GM12865 (cell line): ENCODE data around the gene ATP6V0D1.

Experiments used
- DNase-seq: peaks from one replicate; pipeline ENCODE4 v3.0.0; 2010; ENCODE audit warnings: low read depth
- H3K4me3 ChIP-seq: 2 replicates; pipeline ENCODE4 v1.5.1; 2011; ENCODE audit warnings: mild to moderate bottlenecking, low read depth, low read length, control low read depth
- TF ChIP-seq, protein P1 (sequence below): IDR thresholded peaks from 2 replicates; pipeline ENCODE4 v1.5.1; 2011; ENCODE audit warnings: low read length, control low read depth, low read depth, inconsistent platforms; ENCODE audit not compliant: insufficient read depth; ENCODE audit errors: missing control alignments

ATP6V0D1 gene

DNA sequence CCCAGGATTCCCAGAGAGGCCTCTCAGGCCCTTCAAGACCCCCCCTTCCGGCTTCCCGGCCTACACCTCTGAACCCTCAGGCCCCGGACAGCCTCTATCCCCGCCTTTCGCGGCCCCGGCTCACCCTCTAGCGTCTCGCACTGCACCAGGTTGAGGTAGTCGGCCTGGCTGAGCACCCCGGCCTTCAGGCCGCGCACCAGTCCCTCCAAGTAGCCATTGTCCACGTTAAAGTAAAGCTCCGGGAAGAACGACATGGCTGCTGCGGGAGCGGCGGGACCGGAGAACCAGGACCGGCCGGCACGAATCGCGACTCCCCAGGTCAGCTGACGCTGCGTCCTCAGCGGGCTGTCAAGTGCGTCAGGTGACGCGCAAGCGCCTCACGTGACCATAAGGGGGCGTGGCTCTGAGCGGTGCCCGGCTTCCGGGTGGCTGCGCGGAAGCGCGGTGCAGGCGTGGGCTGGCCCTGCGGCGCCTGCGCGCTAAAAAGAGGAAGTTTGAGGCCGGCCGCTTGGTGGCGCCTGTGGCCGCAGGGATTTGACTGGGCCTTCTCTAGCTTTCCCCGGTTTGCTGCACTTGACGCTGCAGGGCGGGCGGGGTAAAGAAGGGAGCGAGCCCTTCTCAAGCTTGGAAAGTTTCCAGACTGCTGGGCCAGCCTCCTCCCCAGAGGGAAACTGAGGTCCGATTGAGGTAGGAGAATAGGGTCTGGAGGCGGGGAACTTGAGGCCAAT is at the start of gene ATP6V0D1:
ATP6V0D1 (minus strand) TSS at position 325 of the 728 bp plus-strand sequence; CDS start at position 254, 71 bp downstream.
- TF ChIP-seq, protein P1, sequence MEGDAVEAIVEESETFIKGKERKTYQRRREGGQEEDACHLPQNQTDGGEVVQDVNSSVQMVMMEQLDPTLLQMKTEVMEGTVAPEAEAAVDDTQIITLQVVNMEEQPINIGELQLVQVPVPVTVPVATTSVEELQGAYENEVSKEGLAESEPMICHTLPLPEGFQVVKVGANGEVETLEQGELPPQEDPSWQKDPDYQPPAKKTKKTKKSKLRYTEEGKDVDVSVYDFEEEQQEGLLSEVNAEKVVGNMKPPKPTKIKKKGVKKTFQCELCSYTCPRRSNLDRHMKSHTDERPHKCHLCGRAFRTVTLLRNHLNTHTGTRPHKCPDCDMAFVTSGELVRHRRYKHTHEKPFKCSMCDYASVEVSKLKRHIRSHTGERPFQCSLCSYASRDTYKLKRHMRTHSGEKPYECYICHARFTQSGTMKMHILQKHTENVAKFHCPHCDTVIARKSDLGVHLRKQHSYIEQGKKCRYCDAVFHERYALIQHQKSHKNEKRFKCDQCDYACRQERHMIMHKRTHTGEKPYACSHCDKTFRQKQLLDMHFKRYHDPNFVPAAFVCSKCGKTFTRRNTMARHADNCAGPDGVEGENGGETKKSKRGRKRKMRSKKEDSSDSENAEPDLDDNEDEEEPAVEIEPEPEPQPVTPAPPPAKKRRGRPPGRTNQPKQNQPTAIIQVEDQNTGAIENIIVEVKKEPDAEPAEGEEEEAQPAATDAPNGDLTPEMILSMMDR: peak; percentile 86

DNA sequence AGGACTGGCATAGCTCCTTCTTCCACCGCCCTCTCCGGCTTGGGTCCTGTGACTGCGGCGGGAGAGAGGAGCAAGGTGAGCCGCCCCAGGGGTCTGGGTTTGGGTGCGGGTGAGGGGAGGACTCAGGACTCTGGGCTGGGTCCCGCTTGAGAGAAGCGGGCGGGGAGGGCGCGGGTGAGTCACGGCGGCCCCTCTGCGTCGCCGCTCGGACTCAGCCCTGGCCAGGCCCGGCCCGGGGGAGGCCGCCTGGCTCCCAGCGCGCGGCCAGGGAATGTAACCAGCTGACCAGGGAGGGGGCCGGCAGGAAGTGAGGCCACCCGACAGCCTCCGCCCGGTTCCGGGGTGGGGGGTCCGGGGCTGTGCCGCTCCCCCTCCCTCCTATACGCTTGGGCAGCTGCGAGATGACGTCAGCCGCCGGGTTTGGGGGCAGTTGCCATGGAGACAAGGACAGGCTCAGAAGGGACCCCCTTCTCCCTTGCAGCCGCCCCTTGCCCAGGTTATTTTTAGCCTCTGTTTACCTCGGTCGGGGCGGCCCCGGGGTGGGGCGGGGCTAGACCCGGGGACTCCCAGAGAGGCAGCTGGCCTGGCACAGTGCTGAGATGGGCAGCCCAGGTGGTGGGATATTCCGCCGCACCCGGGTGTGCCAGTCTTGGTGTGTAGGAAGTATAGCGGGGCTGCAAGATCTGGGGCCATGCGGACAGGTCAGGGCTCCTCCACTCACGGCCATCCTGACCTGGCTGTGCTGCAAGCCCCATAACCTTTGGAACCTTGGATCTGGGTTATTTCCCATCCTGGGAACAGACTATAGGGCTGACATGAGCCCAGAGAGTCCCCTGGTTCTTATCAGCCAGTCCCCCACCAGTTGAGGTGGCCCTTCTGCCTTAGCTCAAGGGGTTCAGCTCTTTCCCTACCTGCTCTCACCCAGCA is 49.3 kb upstream of the ATP6V0D1 start:
- peak overlapping the region; percentile 51 for H3K4me3 ChIP-seq
- TF ChIP-seq, protein P1: no peak
- no peak for DNase-seq

More for the DNA sequence above, at the start of gene ATP6V0D1:
- DNase-seq: peak; percentile 99
- peak within 1 kb of the TSS; percentile 92 for H3K4me3 ChIP-seq

DNA sequence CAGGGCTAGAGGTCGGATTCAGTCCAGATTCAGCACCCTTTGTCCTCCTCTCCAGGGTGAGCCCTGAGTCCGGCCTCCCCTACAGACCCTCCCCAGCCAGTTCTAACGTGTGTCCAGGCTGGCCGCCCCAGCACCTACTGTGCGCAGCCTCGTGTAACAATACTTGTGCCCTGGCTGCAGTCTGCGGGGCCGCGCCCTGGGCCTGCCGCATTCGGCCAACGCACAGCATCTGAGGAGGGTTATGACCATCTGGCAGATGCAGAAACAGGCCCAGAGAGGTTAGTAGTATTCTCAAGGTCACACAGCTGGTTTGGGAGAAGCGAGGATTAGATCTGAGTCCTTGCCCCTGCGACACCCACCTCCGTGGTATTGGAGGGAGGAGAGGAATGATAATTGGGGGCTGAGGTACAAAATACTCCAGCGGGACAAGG is 48.6 kb upstream of the ATP6V0D1 start:
- DNase-seq: no peak
- TF ChIP-seq, protein P1: no peak
- peak overlapping the region; percentile 51 for H3K4me3 ChIP-seq

DNA sequence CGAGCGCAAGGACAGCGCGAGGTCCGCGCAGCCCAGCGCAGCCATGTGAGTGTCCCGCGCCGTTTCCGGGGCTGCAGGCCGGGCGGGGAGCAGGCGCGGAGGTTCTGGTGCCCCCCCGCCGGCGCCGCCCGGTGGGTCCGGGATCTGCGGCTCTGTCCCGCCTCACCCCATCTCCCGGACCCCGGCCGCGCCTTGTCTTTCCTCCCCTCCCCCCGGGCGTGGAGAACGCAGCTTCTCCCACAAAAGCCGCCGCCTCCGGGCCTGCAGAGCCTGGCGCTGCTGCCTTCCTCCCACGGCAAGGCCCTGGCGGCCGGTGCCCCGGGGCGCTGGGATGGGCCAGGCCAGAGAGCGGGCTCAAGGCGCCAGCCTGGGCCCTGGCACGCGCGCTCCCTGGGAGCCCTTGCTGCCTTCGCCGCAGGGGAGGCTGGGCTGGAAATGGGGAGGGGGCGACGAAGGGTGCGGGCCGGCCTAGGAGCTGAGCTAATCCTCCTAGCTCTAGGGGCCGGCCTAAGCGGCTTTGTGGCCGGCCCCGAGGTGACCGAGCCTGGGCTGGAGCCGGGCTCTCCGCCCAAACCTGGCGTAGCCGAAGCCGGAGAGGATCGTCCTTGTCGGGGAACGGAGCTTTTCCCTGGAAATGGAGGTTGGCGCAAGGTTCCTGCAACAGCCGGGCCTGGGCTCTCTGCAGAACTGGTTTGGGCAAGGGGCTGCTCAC is 48.1 kb upstream of the ATP6V0D1 start:
- TF ChIP-seq, protein P1: no peak
- peak overlapping the region; percentile 51 for H3K4me3 ChIP-seq
- no peak for DNase-seq

DNA sequence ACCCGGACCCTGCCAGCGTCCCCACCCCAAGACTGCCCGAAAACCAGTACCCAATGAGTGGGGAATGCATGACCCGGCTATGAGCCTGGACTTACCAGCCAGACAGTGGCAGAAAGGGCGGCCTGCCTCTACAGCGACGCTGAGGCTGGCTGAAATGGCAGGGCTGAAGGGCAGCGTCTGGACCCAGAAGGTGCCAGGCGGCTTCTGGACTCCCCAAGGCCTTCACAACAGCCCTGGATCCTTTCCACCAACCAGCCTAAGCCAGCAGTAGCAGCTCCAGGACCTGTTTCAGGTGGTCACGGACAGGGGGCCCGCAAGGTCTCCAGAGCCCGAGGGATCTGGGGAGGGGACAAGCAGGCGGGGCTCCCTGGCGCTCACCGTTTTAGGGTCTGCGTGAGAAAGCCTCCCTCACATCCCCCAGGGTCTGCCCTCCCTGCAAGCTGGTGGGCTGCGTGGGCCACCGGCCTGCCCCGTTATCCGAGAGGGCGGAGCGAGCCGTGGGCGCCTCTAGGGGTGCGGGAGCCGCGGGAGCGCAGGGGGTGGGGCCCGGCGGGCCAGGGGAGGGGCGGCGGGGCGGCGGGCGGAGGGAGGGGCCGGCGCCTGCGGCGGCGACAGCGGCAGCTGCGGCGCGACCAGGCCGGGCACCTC is 47.4 kb upstream of the ATP6V0D1 start, which contains the start of gene RIPOR1:
RIPOR1 (plus strand) TSS at position 608 of the 648 bp plus-strand sequence. CDS start 9,618 bp downstream, outside the sequence.
- TF ChIP-seq, protein P1: no peak
- no peak for DNase-seq
- H3K4me3 ChIP-seq: peak within 1 kb of the TSS; percentile 51

DNA sequence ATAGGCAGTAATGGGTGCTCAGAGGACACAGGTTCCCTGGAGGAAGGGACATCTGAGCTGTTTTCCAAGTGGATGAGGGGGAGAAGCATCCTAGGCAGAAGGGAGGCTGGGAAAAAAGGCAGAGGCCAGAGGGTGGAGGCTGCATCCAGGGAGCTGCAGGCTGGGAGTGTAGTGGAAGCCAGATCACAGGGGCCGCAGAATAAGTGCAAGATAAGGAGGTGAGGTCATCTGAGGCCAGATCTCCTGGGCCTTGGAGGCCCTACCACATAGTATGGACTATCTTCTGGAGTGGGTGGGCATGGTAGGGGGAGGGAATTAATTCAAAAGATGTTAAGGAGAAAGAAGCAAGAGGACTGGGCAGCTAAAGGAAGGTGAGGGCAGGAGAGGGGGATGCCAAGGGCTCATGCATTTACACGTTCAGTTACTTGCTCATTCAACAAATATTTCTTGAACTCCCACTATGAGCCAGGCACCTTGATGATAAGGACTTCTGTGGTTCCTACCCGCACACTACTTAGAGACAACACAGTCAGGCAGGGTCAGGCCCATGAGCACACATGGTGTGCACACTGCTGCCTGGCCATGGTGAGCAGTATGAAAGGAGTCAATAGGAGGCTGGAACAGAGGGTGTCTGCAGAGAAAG is 45.3 kb upstream of the ATP6V0D1 start:
- DNase-seq: no peak
- H3K4me3 ChIP-seq: no peak overlapping the region
- TF ChIP-seq, protein P1: no peak
